Peyer's patch (tissue), 4 donors: ENCODE measurements around the gene KCNS3.

Source experiments
- CTCF ChIP-seq, 6 experiments: fragments of 450-650 bp in 4 of 6; fragments of 200-600 bp in 2 of 6; sonication (generic) in 1 of 6; IDR thresholded peaks; one replicate each; pipeline ENCODE4 v1.5.1; 2017 to 2019; ENCODE audit warnings: antibody characterized with exemption in 6 of 6, mild to moderate bottlenecking in 3 of 6, moderate library complexity in 1 of 6
- POLR2A ChIP-seq, 2 donors: fragments of 450-650 bp; IDR thresholded peaks; one replicate each; pipeline ENCODE4 v1.5.1; 2017; ENCODE audit warnings: antibody characterized with exemption in 2 of 2, mild to moderate bottlenecking in 2 of 2, moderate library complexity in 2 of 2

GRCh38 chr2:17892770-17893534 is 14.5 kb downstream of the KCNS3 start:
- no peak for TF ChIP-seq CTCF (IDR thresholded peaks at IDR 0.05)
- TF ChIP-seq POLR2A (IDR thresholded peaks at IDR 0.05) = no peak
